Smooth muscle cell (in vitro differentiated cells): ENCODE measurements around the gene POLG2. TPM values are rescaled to one million over a fixed set of nuclear protein-coding genes. Genes with fewer than 3 reads are reported as not detected.
"Not testable (repeated sequence)": the region's sequence is repeated elsewhere in the genome, so short reads cannot be mapped to it uniquely, and the experiment has no call there.

Experiments
- DNase-seq: peaks from one replicate; lab custom pipeline; 2025; ENCODE audit not compliant: unreplicated experiment; lab: John Stamatoyannopoulos, UW
- H2AFZ ChIP-seq: fragments of 200-600 bp; sonication (generic); 2 replicates; pipeline ENCODE4 v1.6.0; 2016; ENCODE audit warnings: antibody characterized with exemption, low read depth, mild to moderate bottlenecking
- H3F3A ChIP-seq: fragments of 200-600 bp; sonication (generic); 2 replicates; pipeline ENCODE4 v1.6.0; 2017; ENCODE audit warnings: antibody characterized with exemption, low read depth
- H3K27ac ChIP-seq: fragments of 200-600 bp; sonication (generic); 2 replicates; pipeline ENCODE4 v1.5.1; 2016; ENCODE audit warnings: low read depth, mild to moderate bottlenecking
- H3K27me3 ChIP-seq: fragments of 200-600 bp; sonication (generic); 2 replicates; pipeline ENCODE4 v1.6.1; 2016; ENCODE audit warnings: low read depth, mild to moderate bottlenecking
- H3K36me3 ChIP-seq: fragments of 200-600 bp; sonication (generic); 2 replicates; pipeline ENCODE4 v1.5.1; 2016; ENCODE audit warnings: low read depth
- H3K4me1 ChIP-seq: fragments of 200-600 bp; sonication (generic); 2 replicates; pipeline ENCODE4 v1.5.1; 2016; ENCODE audit warnings: low read depth
- H3K4me2 ChIP-seq: fragments of 200-600 bp; sonication (generic); 2 replicates; pipeline ENCODE4 v1.6.0; 2016; ENCODE audit warnings: mild to moderate bottlenecking
- H3K4me3 ChIP-seq: fragments of 200-600 bp; sonication (generic); 2 replicates; pipeline ENCODE4 v1.5.1; 2016; ENCODE audit warnings: mild to moderate bottlenecking
- H3K79me2 ChIP-seq: fragments of 200-600 bp; sonication (generic); 2 replicates; pipeline ENCODE4 v1.6.0; 2016; ENCODE audit warnings: low read depth, mild to moderate bottlenecking
- H3K9ac ChIP-seq: fragments of 200-600 bp; sonication (generic); 2 replicates; pipeline ENCODE4 v1.6.0; 2016; ENCODE audit warnings: low read depth
- H3K9me3 ChIP-seq: fragments of 200-600 bp; sonication (generic); replicated peaks from 2 replicates; pipeline ENCODE4 v1.5.1; 2016; ENCODE audit warnings: low read depth
- H4K20me1 ChIP-seq: fragments of 200-600 bp; sonication (generic); 2 replicates; pipeline ENCODE4 v1.6.0; 2016; ENCODE audit warnings: low read depth
- WGBS: methylation state at CpG from one replicate; pipeline ENCODE4 v1.1.7; 2016; ENCODE audit warnings: low lambda C conversion rate; 5-methylcytosine and 5-hydroxymethylcytosine counted together
- polyA plus RNA-seq: library from polyadenylated mRNA; unstranded; fragments of >200 nt; fragmentation: Nextera tagmentation; extraction: Ambion mirVana; gene quantifications from 2 replicates; pipeline ENCODE4 v1.2.1, GENCODE V29; 2016
- total RNA-seq: library from RNA; depleted of rRNA; stranded (reverse); fragments of >200 nt; gene quantifications from 2 replicates; pipeline ENCODE4 v1.2.3, GENCODE V29; 2014
- TF ChIP-seq, protein P1 (sequence below): fragments of 200-600 bp; sonication (generic); IDR thresholded peaks from 2 replicates; pipeline ENCODE4 v1.5.1; 2017; ENCODE audit warnings: borderline replicate concordance, mild to moderate bottlenecking, antibody characterized with exemption; ENCODE audit not compliant: insufficient read depth, poor library complexity, severe bottlenecking

The POLG2 gene
- total and polyA plus RNA-seq, 2 experiments from 2014 or later = 8.0 to 22.6 TPM

DNA sequence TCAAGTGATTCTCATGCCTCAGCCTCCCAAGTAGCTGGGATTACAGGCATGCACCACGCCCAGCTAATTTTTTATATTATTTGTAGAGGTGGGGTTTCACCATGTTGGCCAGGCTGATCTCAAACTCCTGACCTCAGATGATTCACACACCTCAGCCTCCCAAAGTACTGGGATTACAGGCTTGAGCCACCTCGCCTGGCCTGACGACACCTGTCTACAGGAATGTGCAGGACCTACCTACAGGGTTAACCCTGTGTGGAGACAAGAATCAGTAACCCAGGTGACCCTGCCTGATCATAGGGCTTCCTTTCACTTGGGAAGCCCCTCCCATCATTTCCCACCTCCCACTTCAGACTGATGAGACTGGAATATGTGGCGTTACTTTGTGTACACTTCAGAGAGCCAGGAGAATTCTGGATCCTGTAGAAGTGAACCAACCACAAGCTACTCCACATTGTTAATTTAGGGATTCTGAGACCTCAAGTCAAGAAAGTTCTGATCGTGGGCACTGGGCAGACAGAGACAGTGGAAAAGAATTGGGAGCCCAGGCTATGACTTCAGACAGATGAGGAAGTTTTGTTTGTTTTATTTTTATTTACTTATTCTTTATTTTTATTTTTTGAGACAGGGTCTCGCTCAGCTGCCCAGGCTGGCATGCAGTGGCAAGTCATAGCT lies 53.6 kb downstream of the POLG2 start:
- WGBS = 83% methylated on average over 6 of the region's 6 CpGs
- DNase-seq = no peak
- H3K9ac ChIP-seq = no peak overlapping the region
- TF ChIP-seq, protein P1, sequence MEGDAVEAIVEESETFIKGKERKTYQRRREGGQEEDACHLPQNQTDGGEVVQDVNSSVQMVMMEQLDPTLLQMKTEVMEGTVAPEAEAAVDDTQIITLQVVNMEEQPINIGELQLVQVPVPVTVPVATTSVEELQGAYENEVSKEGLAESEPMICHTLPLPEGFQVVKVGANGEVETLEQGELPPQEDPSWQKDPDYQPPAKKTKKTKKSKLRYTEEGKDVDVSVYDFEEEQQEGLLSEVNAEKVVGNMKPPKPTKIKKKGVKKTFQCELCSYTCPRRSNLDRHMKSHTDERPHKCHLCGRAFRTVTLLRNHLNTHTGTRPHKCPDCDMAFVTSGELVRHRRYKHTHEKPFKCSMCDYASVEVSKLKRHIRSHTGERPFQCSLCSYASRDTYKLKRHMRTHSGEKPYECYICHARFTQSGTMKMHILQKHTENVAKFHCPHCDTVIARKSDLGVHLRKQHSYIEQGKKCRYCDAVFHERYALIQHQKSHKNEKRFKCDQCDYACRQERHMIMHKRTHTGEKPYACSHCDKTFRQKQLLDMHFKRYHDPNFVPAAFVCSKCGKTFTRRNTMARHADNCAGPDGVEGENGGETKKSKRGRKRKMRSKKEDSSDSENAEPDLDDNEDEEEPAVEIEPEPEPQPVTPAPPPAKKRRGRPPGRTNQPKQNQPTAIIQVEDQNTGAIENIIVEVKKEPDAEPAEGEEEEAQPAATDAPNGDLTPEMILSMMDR = no peak
- no peaks in the 10 kb centered on the region for H3K36me3 ChIP-seq
- no peak overlapping the region for H2AFZ ChIP-seq
- H3K27ac ChIP-seq = no peak overlapping the region
- H3K4me1 ChIP-seq = no peaks in the 10 kb centered on the region
- H3F3A ChIP-seq = no peaks in the 10 kb centered on the region
- no peak overlapping the region for H3K4me2 ChIP-seq
- no peaks in the 10 kb centered on the region for H4K20me1 ChIP-seq
- no peak overlapping the region for H3K4me3 ChIP-seq
- H3K9me3 ChIP-seq = no peaks in the 10 kb centered on the region
- H3K27me3 ChIP-seq = no peaks in the 10 kb centered on the region
- no peaks in the 10 kb centered on the region for H3K79me2 ChIP-seq

DNA sequence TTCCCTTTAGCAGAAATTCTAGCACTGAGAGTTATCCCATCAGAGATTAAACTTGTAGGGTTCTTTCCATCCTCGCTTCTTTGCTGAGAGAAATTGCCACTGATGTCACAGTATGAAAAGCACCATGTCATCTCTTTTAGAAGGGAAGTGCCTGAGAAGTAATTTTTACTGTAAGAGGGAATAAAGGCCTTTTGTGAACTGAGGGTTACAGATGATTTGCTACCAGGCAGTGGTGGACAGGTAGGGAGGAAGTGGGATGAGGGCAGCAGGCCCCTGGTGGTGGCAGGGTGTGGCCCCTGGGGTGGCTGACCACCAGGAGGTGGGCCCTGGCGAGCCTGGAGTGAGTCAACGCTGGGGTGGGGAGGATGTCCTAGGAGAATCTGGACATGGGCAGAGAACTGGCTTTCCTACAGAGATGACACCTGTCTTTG lies 54.3 kb downstream of the POLG2 start:
- Histone ChIP-seq H3K9me3 (no peaks in the 10 kb centered on the region), H3F3A (no peaks in the 10 kb centered on the region), H3K4me3 (no peak overlapping the region), H3K27ac (peak overlapping the region; percentile 18), H3K36me3 (no peaks in the 10 kb centered on the region), H3K27me3 (no peaks in the 10 kb centered on the region), H3K79me2 (no peaks in the 10 kb centered on the region), H4K20me1 (no peaks in the 10 kb centered on the region), H3K4me2 (no peak overlapping the region), H3K4me1 (no peaks in the 10 kb centered on the region), H3K9ac (no peak overlapping the region), H2AFZ (no peak overlapping the region)
- no peak for DNase-seq
- WGBS = 79% methylated on average over 3 of the region's 3 CpGs
- TF ChIP-seq, protein P1 = no peak

DNA sequence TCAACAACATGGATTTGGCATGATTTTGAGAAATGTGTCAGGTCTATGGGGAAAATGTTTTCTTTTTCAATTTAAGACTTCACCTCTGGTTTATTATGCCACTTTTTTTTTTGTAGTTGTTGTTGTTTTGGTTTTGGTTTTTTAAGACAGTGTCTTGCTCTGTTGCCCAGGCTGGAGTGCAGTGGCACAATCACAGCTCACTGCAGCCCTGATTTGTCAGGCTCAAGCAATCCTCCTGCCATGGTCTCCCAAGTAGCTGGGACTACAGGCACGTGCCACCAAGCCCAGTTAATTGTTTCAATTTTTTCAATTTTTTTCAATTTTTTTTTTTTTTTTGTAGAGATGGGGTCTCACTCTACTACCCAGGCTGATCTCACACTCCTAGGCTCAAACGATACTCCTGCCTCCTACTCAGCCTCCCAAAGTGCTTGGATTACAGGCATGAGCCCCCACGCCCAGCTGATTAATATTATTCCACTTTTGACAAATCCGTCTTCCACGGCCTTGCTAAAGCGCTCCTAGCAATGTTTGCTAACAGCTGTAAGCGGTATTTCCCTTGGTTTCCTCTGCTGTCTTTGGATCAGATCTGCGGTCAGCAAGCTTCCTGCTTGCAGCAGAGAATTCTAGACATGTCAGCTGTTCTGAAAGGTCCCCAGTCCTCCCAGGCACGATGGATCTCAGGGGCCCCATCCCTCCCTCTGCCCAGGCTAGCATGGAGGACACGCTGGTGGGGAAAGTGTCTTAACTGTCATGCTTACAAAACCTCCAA lies 54.9 kb downstream of the POLG2 start:
- Histone ChIP-seq H3K9ac (no peak overlapping the region), H3K4me1 (no peaks in the 10 kb centered on the region), H3K27ac (peak overlapping the region; percentile 18), H3K4me2 (no peak overlapping the region), H3K4me3 (no peak overlapping the region), H2AFZ (no peak overlapping the region), H3K27me3 (no peaks in the 10 kb centered on the region), H3K36me3 (no peaks in the 10 kb centered on the region), H3F3A (no peaks in the 10 kb centered on the region), H3K79me2 (no peaks in the 10 kb centered on the region), H3K9me3 (no peaks in the 10 kb centered on the region), H4K20me1 (no peaks in the 10 kb centered on the region)
- WGBS = 61% methylated on average over 10 of the region's 10 CpGs
- DNase-seq = no peak
- TF ChIP-seq, protein P1 = no peak

DNA sequence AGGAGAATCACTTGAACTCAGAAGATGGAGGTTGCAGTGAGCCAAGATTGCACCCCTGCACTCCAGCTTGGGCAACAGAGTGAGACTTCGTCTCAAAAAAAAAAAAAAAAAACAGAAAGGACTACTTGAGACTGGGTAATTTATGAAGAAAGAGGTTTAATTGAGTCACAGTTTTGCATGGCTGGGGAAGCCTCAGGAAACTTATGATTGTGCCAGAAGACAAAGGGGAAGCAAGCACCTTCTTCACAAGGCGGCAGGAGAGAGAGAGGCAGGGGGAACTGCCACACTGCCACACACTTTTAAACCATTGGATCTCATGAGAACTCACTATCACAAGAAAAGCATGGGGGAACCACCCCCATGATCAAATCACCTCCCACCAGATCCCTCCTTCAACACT lies 56.9 kb downstream of the POLG2 start:
- H4K20me1 ChIP-seq = no peaks in the 10 kb centered on the region
- no peaks in the 10 kb centered on the region for H3F3A ChIP-seq
- DNase-seq = no peak
- no peak overlapping the region for H2AFZ ChIP-seq
- H3K9ac ChIP-seq = no peak overlapping the region
- 92% methylated on average over 2 of the region's 2 CpGs for WGBS
- H3K4me3 ChIP-seq = no peak overlapping the region
- no peaks in the 10 kb centered on the region for H3K79me2 ChIP-seq
- TF ChIP-seq, protein P1 = no peak
- H3K36me3 ChIP-seq = no peaks in the 10 kb centered on the region
- H3K4me2 ChIP-seq = no peak overlapping the region
- H3K4me1 ChIP-seq = no peaks in the 10 kb centered on the region
- H3K9me3 ChIP-seq = no peaks in the 10 kb centered on the region
- no peak overlapping the region for H3K27ac ChIP-seq
- no peaks in the 10 kb centered on the region for H3K27me3 ChIP-seq

DNA sequence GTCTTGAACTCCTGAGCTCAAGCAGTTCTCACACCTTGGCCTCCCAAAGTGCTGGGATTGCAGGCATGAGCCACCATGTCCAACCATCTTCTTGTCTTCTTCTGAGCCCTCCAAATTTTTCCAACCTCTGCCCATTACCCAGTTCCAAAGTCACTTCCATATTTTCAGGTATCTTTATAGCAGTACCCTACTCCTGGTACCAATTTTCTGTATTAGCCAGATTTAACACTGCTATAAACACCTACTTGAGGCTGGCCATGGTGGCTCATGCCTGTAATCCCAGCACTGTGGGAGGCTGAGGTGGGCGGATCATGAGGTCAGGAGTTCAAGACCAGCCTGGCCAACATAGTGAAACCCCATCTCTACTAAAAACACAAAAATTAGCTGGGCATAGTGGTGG lies 57.3 kb downstream of the POLG2 start:
- not testable (repeated sequence) for H3K36me3 ChIP-seq, H4K20me1 ChIP-seq, H3K4me1 ChIP-seq, H2AFZ ChIP-seq, H3K4me3 ChIP-seq, H3K9me3 ChIP-seq, DNase-seq, H3K79me2 ChIP-seq, H3F3A ChIP-seq, H3K9ac ChIP-seq, H3K27ac ChIP-seq, H3K4me2 ChIP-seq, H3K27me3 ChIP-seq
- 100% methylated on average over 1 of the region's 1 CpG for WGBS
